Measurements from ENCODE around the gene SHLD1. TPM values are rescaled to one million over a fixed set of nuclear protein-coding genes. Genes with fewer than 3 reads are reported as not detected.
"Not testable (repeated sequence)": the region's sequence is repeated elsewhere in the genome, so short reads cannot be mapped to it uniquely, and the experiment has no call there.

SHLD1 gene
- total RNA-seq, 1 donor from 2014 or later = 6.4 TPM

DNA sequence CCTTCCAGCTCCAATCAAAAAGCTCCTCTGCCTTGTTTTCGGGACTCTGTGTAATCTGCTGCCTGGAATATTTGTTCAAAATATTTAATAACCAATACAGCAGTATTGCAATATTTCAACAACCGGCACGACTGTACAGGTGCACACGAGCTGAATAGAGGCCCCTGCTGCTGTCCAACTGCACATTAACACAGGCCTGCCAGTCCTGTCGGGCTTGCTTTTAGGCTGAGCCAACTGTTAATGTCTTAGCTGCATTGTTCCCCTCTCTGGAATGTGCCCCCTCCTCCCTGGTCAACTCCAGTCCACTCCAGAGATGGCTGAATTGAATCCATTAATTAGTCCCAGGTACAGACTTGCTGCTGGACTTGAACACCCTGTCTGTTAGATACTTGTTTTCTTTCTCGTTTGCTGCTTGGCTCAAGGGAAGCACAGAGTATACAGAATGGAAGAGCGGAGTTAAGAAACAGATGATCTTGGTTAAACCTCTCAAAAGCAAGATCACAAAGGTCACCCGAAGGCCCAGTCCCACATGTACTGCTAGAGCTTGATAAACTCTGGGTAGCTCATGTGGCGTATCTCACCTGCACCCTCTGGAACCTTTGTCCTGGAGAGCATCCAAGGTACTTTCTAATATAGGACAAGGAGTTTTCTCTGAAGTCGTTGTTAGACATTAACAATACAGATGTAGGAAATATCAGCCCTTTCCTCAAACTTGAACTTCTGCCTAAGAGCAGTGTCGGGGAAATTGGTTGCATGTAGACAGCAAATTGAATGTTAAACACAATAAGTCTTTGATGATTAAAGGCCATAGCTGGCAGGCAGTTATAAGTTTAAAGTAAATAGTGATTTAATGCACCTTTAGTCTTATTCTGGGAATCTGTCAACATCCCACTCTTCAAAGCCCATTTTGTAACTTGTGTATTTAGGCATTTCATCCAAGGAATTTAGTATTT lies 31.9 kb downstream of the SHLD1 start:
- ATAC-seq = peak; percentile 21

DNA sequence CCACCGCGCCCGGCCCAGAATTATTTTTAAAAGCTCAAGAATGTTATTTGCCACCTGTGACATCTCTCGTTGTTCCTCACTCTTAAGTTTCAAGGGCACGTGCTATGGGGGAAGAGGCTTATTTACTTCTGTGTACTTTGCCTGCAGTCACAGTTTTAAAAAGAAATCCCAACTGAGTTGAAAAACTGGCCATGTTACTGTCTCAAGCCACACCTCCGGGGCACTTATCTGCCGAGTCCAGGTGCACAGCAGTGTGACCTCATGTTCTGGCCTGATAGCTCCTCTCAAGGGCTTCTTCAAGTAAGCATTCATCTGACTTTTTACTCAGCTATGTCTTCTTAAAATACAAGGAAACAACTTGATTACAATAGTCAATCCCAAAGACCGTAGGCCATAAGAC lies 34.5 kb downstream of the SHLD1 start:
- ATAC-seq = peak; percentile 74

DNA sequence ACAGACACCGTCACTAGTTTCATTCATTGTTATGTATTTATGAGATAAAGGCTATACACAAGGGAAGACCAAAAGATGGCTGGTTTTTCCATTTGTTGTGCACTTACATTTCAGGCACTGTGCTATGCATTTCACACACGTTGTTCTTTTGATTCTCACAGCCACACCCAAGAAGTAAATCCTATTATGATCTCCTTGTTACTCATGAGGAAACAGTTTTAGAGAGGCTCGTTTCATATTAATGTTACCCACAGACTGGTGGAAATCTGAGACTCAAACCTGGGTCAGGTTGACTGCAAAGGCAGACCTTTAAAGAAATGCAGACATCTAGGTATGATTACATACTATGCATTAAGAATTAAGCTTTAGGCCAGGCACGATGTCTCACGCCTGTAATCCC lies 34.9 kb downstream of the SHLD1 start:
- ATAC-seq = peak; percentile 89

DNA sequence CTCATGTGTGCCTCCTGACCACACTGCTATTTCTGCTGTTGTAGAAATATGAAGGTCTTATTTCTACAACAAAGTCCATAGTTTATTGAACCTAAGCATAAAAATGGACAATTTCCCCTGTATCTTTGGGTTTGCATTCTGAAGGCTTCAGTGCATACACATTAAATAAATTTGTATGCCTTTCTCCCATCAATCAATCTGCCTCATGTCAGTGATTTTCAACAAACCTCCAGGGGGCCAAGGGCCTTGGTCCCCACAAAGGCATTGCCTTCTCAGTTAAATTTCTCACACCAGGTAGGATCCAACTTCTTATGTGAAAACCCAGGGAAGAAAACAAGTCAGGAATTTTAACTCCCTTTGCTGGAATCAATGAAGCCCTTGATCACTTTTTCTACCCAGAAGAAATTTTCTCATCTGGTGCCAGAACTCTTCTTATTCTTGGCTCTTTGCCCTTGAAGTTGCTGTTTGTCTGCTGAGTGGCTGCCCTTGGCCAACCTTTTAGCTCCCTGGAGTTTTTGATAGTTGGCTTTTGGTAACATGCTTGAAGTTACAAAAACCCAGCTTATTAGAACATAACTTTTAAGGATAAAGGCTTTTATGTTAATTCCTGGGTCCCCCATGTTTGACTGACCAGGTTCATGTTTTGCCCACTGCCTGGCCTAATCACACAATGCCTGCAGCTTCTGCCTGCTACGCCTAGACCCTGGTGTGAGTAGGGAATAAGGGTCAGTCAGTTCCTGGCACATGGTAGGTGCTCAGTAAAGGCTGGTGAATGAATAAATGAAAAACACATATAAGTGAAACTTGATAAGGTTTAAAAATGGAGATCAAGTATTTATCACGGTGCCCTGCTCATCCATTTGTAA lies 37.0 kb downstream of the SHLD1 start:
- no peak for ATAC-seq

DNA sequence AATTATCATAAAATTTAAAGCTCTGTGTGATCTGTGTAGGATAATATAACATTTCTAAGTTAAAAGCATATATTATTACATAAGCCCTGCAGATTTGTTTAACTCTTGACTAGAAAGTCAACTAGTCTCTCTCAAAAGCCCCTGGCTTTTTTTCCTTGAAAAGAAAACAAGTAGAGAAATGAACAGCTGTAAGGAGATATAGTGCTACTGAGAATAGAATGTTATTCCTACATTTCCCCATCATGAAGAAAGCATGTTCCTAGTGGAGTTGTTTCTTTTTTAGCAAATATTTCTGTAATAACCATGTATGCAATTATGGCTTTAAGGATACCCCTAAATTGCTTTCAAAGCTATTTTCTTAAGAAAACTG lies 37.6 kb downstream of the SHLD1 start:
- no peak for ATAC-seq

DNA sequence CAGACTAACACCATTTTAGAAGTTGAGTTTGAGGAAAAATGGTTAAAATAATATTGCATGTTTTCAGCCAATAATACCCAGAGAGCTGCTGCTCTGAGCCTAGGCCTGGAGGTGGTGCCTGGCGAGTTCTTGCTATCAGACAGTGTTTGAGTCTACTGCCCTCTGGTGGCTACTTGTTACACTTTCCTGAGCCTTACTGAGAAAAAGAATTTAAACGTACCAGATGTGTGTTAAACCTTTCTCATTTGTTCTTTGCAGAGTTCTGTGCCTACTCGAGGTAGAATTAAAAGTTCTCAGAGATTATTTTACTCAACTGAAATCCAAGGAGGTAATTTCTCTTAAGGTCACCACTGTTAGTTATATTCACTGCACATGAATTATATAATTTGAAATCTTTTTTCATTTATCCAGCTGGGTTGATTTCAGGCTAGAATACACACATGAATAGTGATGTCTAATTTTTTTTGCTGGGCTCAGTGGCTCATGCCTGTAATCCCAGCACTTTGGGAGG lies 38.2 kb downstream of the SHLD1 start:
- peak; percentile 78 for ATAC-seq

DNA sequence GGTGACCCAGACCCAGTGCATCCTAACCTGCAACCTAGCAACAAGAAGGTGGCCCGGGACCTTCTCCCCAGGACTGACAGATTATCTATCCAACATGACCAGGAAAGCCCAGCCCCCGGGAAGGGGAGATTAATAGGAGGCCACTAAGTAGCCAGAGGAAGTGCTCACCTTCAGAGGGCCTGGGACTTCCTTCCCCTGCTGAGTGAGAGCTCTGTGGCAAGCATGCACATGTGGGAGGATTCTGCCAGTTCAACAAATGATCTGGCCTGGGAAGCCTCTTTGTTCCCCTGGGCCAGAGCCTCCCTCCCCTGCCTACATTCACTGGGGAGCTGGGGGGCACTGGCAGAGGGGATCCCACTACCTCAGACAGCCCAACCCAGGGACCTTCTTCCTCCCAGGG lies 39.6 kb downstream of the SHLD1 start:
- ATAC-seq = no peak

DNA sequence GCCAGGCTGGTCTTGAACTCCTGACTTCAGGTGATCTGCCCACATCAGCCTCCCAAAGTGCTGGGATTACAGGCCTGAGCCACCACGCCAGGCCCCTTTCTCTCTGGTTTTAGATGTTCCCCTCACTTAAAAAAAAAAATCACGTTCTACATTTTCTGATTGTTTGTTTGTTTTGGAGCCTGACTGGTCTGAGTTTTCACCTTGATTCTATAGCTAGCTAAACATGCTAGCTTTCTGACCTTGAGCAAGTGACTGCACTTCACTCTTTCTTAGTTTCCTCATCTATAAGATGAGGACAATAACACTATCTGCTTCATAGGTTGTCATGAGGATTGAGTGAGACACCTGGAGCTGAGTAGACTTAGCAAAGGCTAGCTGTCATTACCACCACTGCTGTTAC lies 43.7 kb downstream of the SHLD1 start:
- no peak for ATAC-seq

DNA sequence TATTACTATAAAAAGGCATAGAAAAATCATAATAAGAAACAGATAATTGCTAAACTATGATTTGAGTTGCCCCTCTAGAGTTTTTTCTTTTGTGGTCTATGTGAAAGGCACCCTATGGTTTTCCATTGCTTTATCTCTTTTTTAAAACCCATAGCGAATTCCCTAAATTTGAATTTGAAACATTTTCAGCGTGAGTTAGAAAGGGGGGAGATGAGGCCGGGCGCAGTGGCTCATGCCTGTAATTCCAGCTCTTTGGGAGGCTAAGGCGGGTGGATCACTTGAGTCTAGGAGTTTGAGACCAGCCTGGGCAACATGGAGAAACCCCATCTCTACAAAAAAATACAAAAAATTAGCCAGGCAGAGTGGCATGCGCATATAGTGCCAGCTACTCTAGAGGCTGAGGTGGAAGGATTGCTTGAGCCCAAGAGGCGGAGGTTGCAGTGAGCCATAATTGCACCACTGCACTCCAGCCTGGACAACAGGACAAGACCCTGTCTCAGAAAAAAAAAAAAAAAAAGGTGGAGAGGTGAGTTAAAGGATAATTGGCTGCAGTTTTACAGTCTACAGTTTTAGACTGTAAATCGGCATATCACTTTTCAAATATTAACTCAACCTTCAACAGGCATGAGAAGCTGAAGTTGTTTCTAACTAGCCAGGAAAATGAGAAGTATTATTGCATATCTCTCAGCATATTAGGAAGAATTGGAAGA lies 46.3 kb downstream of the SHLD1 start:
- ATAC-seq = no peak

DNA sequence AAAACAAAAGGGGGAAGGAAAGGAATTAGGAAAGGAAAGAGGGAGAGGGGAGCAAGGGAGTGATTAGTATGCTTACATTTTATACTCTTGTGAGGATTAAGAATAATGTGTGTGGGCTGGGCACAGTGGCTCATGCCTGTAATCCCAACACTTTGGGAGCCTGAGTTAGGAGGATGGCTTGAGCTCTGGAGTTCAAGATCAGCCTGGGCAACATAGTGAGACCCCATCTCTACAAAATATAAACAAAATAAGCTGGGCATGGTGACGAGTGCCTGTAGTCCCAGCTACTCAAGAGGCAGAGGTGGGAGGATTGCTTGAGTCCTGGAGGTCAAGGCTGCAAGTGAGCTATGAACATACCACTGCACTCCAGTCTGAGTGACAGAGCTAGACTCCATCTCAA lies 47.0 kb downstream of the SHLD1 start:
- no peak for ATAC-seq

DNA sequence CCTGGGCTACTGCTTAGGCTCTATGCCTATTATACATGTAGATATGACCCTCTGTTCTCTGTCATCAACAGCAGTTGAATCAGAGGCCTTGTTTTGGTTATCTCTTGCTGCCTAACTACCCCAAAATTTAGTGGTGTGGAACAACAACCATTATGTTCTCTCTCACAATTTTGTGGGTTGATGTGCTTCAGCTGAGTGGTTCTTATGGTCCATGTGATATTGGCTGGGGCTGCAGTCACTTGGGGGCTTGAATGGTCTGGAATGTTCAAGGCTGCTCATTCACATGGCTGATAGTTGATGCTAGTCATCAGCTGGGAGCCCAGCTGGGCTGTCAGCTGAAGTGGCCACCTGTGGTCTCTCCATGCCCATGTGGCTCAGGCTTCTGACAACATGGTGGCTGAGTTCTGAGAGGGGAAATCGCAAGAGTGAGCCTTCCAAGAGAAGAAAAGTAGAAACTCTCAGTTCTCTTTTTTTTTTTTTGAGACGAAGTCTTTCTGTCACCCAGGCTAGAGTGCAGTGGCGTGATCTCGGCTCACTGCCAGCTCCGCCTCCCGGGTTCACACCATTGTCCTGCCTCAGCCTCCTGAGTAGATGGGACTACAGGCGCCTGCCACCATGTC lies 47.8 kb downstream of the SHLD1 start:
- peak; percentile 44 for ATAC-seq

DNA sequence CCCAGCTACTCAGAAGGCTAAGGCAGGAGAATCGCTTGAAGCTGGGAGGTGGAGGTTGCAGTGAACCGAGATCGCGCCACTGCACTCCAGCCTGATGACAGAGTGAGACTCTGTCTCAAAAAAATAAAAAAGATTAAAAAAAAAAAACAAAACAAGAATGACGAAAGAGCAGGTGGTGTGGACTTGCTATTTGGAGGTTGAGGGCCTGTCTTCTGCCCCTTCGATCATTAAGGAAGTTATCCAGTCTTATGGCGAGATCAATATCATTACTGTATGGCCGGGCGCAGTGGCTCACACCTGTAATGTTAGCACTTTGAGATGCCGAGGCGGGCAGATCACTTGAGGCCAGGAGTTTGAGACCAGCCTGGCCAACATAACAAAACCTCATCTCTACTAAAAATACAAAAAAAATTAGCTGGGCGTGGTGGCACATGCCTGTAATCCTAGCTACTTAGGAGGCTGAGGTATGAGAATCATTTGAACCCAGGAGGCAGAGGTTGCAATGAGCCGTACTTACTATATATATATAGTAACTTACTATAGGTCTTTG lies 53.6 kb downstream of the SHLD1 start:
- not testable (repeated sequence) for ATAC-seq

DNA sequence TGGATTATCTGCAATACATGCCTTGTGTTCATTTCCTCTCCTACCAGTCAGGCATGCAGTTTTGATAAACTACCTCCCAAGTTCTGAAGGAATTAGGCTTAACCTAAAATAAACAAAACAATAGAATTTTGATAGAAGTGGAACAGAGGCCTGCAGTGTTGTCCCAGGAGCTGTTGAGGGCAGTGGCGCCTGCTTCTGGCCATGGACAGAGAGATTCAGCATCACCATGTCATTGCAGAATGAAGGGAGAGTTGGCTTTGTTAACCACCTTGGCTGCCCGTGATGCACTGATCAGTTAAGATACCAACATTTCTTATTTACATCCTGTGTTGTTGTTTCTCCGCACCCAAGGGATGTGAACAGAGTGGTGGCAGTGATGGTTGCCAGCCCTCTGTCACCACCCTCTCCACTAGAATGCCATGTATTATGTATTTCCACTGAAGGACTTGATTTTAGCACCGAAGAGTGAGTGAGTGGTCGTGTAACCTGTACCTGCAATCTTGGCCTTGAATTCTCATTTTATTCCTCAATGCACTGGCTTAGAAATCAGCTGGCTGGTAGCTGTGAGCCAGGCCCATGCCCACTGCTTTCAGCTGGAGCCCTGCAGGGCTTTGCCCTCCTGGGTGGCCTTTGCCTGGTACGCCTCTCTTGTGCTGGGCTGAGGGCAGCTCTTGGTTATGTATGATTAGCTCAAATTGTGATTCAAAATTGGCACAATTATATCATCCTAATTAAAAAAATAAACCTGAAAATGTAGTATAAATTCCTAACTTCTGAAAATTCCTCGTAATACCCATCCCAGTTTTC lies 56.5 kb downstream of the SHLD1 start:
- ATAC-seq = no peak

DNA sequence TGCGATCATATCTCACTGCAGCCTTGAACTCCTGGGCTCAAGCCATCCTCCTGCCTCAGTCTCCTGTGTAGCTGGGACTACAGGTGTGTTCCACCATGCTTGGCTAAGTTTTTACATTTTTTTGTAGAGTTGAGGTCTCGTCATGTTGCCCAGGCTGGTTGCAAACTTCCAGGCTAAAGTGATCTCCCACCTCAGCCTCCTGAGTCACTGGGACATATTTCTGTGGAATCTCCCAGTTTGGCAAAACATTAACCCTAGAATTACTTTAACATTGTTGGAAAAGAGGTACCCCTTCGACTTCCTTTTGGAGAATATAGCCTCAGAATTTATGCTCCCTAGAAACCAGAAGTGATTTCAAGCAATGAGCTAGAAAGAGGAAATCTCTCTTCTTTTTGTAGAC lies 57.2 kb downstream of the SHLD1 start:
- ATAC-seq = no peak

DNA sequence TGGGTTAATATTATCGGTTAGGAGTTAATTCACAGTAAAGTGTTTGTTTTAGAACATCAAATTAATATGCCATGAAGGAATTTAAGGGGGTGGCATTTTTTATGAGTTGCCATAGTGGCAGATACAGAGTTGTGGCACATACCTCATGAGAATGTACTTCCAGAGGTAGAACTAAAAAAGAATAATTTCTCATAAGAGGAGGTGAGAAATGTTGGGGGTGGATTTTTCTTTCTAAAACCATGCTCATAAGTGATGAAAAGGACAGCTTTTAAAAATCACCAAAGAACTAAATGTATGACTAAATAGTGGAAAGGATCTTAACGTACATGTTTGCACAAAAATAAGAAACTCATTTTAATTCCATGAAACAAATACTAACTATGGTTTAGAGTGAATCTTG lies 58.7 kb downstream of the SHLD1 start:
- no peak for ATAC-seq

DNA sequence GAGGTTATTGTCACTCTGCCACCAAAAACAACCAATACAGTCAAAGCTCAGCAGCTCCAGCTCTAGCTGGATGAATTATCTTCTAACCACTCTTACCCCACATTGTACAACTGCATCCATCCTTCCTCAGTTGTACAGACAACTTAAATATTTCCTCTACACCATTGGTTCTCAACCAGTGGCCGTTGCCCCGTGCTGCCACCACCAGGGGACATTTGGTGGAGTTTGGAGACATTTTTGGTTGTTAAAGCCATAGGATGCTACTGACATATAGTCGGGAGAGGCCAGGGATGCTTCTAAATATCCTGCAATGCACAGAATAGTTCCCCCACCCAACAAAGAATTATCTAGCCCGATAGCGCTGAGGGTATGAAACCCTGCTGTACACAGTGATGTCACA lies 59.3 kb downstream of the SHLD1 start:
- no peak for ATAC-seq

DNA sequence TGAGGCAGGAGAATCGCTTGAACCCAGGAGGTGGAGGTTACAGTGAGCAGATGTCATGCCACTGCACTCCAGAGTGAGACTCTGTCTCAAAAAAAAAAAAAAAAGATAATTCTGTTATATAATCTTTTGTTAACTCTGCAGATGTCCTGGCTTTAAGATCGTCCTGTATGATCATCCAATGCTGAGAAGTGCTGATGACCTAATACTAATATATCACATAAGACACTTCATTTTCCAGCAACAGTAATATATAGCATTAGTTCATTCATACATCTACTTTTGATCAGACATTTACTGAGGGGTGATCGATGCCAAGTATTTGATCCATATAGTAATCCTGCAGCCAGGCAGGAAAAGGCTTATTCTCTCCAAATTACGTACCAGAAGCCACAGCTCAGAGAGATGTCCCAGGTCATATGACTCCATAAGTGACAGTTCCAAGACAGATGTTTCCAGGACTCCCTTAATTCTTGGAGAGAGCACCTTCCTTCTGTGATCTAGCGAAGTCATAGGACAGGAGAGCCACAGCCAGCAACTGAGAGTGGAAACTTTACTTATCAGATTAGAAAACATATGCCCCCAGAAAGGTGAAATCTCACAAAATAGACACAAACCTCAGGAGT lies 60.7 kb downstream of the SHLD1 start:
- ATAC-seq = no peak

DNA sequence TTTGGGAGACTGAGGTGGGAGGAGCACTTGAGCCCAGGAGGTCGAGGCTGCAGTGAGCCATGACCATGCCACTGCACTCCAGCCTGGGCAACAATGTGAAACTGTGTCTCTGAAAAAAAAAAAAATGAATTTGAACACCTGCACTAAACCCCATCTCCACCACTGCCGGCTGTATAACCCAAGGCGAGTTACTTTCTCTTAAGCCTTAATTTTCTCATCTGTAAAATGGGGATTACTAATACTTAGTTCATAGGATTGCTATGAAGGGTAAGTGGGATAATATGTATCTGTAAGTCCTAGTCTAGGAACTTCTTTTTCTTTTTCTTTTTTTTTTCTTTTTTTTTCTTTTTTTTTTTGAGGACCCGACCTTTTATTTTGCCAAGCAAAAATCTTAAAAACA lies 61.5 kb downstream of the SHLD1 start:
- no peak for ATAC-seq

DNA sequence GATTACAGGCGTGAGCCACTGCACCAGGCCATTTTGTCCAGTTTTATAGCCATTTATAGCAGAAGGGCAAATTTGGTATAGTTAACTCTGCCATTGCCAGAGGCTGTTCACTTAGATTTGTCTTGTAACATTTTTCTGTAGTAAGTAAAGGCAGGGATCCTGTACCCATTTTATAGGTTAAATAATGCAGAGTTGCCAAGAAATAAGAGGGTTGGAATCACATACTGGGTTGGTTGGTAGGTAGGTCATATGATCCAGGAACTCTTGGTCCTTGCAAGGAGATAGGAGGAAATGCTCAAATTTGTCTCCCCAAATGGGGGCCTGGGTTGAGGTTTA lies 68.1 kb downstream of the SHLD1 start:
- ATAC-seq = no peak

DNA sequence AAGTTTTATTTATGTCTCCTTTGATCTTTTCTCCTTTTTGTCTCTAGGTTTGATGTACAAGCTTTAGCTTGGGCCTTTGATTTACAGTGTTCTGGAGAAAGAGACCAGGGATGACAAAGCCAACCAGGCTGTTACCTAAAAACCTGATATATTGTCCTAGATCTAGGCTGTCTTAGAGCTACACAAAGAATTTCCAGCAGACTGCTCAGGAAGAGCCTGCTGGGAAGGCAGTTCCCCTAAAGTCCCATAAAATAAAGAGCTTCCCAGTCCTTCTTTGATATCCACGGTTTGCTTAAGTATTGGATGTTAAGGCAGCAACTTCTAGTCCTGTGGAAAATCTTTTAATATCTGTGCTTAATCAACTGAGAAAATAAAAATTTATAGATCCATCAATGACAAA lies 70.5 kb downstream of the SHLD1 start:
- ATAC-seq = no peak
